Esophagus squamous epithelium (tissue), 5 donors: ENCODE results near the gene NXN. TPM values are rescaled to one million over a fixed set of nuclear protein-coding genes. Genes with fewer than 3 reads are reported as not detected.

ENCODE experiments used
- DNase-seq: peaks from one replicate; lab custom pipeline; 2025; lab: John Stamatoyannopoulos, UW
- H3K27ac ChIP-seq, 4 donors: fragments of 200-600 bp; sonication (generic); one replicate each; pipeline ENCODE4 v1.5.1; 2016 to 2019; ENCODE audit warnings: mild to moderate bottlenecking in 1 of 4
- H3K27me3 ChIP-seq, 4 donors: fragments of 200-600 bp; sonication (generic); 1 replicate in 3 of 4; 2 replicates in 1 of 4; pipeline versions ENCODE4 v1.5.1 to v1.6.0; 2017 to 2021; ENCODE audit warnings: antibody characterized with exemption in 1 of 4
- H3K36me3 ChIP-seq, 3 donors: fragments of 200-600 bp; sonication (generic); one replicate each; pipeline ENCODE4 v1.5.1; 2016 to 2019
- H3K4me1 ChIP-seq, 3 donors: fragments of 200-600 bp; sonication (generic); one replicate each; pipeline ENCODE4 v1.5.1; 2017 to 2019
- H3K4me3 ChIP-seq, 4 donors: fragments of 200-600 bp; sonication (generic); 1 replicate in 3 of 4; 2 replicates in 1 of 4; pipeline ENCODE4 v1.5.1; 2016 to 2019; ENCODE audit warnings: mild to moderate bottlenecking in 2 of 4, moderate library complexity in 1 of 4
- H3K9me3 ChIP-seq, 3 donors: fragments of 200-600 bp; sonication (generic); one replicate each; pipeline ENCODE4 v1.5.1; 2016 to 2019
- CTCF ChIP-seq, 6 experiments: fragments of 450-650 bp in 4 of 6; fragments of 200-600 bp in 2 of 6; sonication (generic) in 2 of 6; IDR thresholded peaks; one replicate each; pipeline ENCODE4 v1.5.1; 2016 to 2019; ENCODE audit warnings: antibody characterized with exemption in 6 of 6, mild to moderate bottlenecking in 4 of 6, moderate library complexity in 4 of 6
- POLR2A ChIP-seq, 4 donors: fragments of 450-650 bp; IDR thresholded peaks; one replicate each; pipeline ENCODE4 v1.6.1; 2017; ENCODE audit warnings: antibody characterized with exemption in 4 of 4, mild to moderate bottlenecking in 4 of 4, moderate library complexity in 3 of 4
- WGBS, 2 donors: methylation state at CpG; one replicate each; pipeline ENCODE4 v1.1.5; 2018; 5-methylcytosine and 5-hydroxymethylcytosine counted together
- intact Hi-C: fragments of 100-400 bp; cut with DNase I; formaldehyde crosslinking; loops from one replicate; pipeline ENCODE4 v1.15.0; 2022
- total RNA-seq, 4 donors: library from RNA; depleted of rRNA; stranded (reverse); fragments of >200 nt; gene quantifications; one replicate each; pipeline ENCODE4 v1.1.0, GENCODE V29; 2016
- donor health status: DM: yes; HTN: yes; CAD: no.

The NXN gene
- total RNA-seq, 4 donors from 2014 or later: 19.5 to 34.9 (median 28.7) TPM

- DNase-seq: no peak
- no peaks in the 10 kb centered on the region for H3K27me3 ChIP-seq
- H3K27ac ChIP-seq: no peak overlapping the region
- H3K4me3 ChIP-seq: no peak overlapping the region
- intact Hi-C loops: loop anchor here (10.0 kb wide), 1 partner anchor 78 kb away; no protein-coding TSS in a partner anchor
- TF ChIP-seq POLR2A (IDR thresholded peaks at IDR 0.05): no peak
- no peak for TF ChIP-seq CTCF (IDR thresholded peaks at IDR 0.05)
- H3K36me3 ChIP-seq: no peaks in the 10 kb centered on the region
- H3K9me3 ChIP-seq: no peaks in the 10 kb centered on the region
- H3K4me1 ChIP-seq: peaks cover 15 to 39% (median 29%) of the 10 kb centered on the region in 3 donors
- WGBS, 2 donors: 78 to 92% methylated on average over 2 of the region's 5 CpGs
Observed at GRCh38 chr17:872855-873254, 106.7 kb downstream of the NXN start.

- peaks cover 15 to 41% (median 36%) of the 10 kb centered on the region in 3 donors for H3K4me1 ChIP-seq
- 44 to 56% methylated on average over 9 of the region's 9 CpGs for WGBS, 2 donors
- H3K9me3 ChIP-seq: no peaks in the 10 kb centered on the region
- H3K36me3 ChIP-seq: no peaks in the 10 kb centered on the region
- DNase-seq: no peak
- intact Hi-C loops: loop anchor here (10.0 kb wide), 1 partner anchor 77 kb away; no protein-coding TSS in a partner anchor
- TF ChIP-seq CTCF (IDR thresholded peaks at IDR 0.05) (no peak), POLR2A (IDR thresholded peaks at IDR 0.05) (no peak)
- no peaks in the 10 kb centered on the region for H3K27me3 ChIP-seq
- H3K27ac ChIP-seq: peak overlapping the region in 2 of 4 donors; percentile 11 to 93
- no peak overlapping the region for H3K4me3 ChIP-seq
Observed at GRCh38 chr17:871751-872519, 107.6 kb downstream of the NXN start.

GRCh38 chr17:869567-870525 lies 109.7 kb downstream of the NXN start:
- no peaks in the 10 kb centered on the region for H3K36me3 ChIP-seq
- peak overlapping the region in 3 of 4 donors; percentile 25 to 38 (median 29) for H3K4me3 ChIP-seq
- WGBS, 2 donors: 16 to 20% methylated on average over 14 to 16 of the region's 30 CpGs
- intact Hi-C loops: loop anchor here (10.0 kb wide), 1 partner anchor 75 kb away; no protein-coding TSS in a partner anchor
- peaks cover 15 to 61% (median 50%) of the 10 kb centered on the region in 3 donors for H3K4me1 ChIP-seq
- no peaks in the 10 kb centered on the region for H3K9me3 ChIP-seq
- no peak for TF ChIP-seq CTCF (IDR thresholded peaks at IDR 0.05)
- TF ChIP-seq POLR2A (IDR thresholded peaks at IDR 0.05): no peak
- no peak for DNase-seq
- peak overlapping the region; percentile 72 to 93 (median 90) for H3K27ac ChIP-seq
- H3K27me3 ChIP-seq: no peaks in the 10 kb centered on the region

GRCh38 chr17:869086-869485 lies 110.5 kb downstream of the NXN start:
- 20 to 29% methylated on average over 1 to 7 of the region's 7 CpGs for WGBS, 2 donors
- peaks cover 15 to 68% (median 55%) of the 10 kb centered on the region in 3 donors for H3K4me1 ChIP-seq
- no peaks in the 10 kb centered on the region for H3K36me3 ChIP-seq
- TF ChIP-seq POLR2A (IDR thresholded peaks at IDR 0.05) (no peak), CTCF (IDR thresholded peaks at IDR 0.05) (no peak)
- no peaks in the 10 kb centered on the region for H3K9me3 ChIP-seq
- peak overlapping the region; percentile 72 to 93 (median 90) for H3K27ac ChIP-seq
- no peak for DNase-seq
- H3K4me3 ChIP-seq: peak overlapping the region in 2 of 4 donors; percentile 25 to 38
- H3K27me3 ChIP-seq: no peaks in the 10 kb centered on the region
- intact Hi-C loops: no loop called here
